ENCODE measurements around the gene CDH7.

CDH7 gene

GRCh38 chr18:65750389-65751154 lies at the start of gene CDH7:
CDH7 (plus strand) TSS chr18:65751012; CDS start chr18:65762843, 11,831 bp downstream.
- DNase-seq = no peak

- DNase-seq = no peak
These were observed 46.8 kb upstream of the CDH7 start for GRCh38 chr18:65704046-65704445.

- DNase-seq = no peak
These were observed 44.2 kb upstream of the CDH7 start for GRCh38 chr18:65706646-65707045.

- no peak for DNase-seq
These were observed 39.3 kb upstream of the CDH7 start for GRCh38 chr18:65711493-65711892.

GRCh38 chr18:65721619-65722018 lies 29.2 kb upstream of the CDH7 start:
- no peak for DNase-seq

GRCh38 chr18:65725251-65726050 lies 25.4 kb upstream of the CDH7 start:
- DNase-seq = no peak

GRCh38 chr18:65735155-65735554 lies 15.7 kb upstream of the CDH7 start:
- DNase-seq = no peak

GRCh38 chr18:65737471-65737955 lies 13.3 kb upstream of the CDH7 start:
- DNase-seq = no peak

- no peak for DNase-seq
These were observed 3.9 kb upstream of the CDH7 start for GRCh38 chr18:65746936-65747335.

GRCh38 chr18:65748321-65748720 lies 2.5 kb upstream of the CDH7 start:
- DNase-seq = no peak

- no peak for DNase-seq
These were observed 971 bp upstream of the CDH7 start for GRCh38 chr18:65749841-65750240.

GRCh38 chr18:65751155-65752085 lies 608 bp downstream of the CDH7 start:
- DNase-seq = no peak

- no peak for DNase-seq
These were observed 2.0 kb downstream of the CDH7 start for GRCh38 chr18:65752625-65753325.

GRCh38 chr18:65753520-65753919 lies 2.7 kb downstream of the CDH7 start:
- DNase-seq = no peak

GRCh38 chr18:65754121-65754520 lies 3.3 kb downstream of the CDH7 start:
- DNase-seq = no peak

GRCh38 chr18:65755616-65756015 lies 4.8 kb downstream of the CDH7 start:
- DNase-seq = no peak

GRCh38 chr18:65760457-65760856 lies 9.6 kb downstream of the CDH7 start:
- DNase-seq = no peak

- no peak for DNase-seq
These were observed 11.0 kb downstream of the CDH7 start for GRCh38 chr18:65761636-65762295.

GRCh38 chr18:65762556-65762955 lies 11.7 kb downstream of the CDH7 start:
- no peak for DNase-seq

GRCh38 chr18:65767406-65767805 lies 16.6 kb downstream of the CDH7 start:
- DNase-seq = no peak

- no peak for DNase-seq
These were observed 17.4 kb downstream of the CDH7 start for GRCh38 chr18:65768120-65768778.

Measured in amniotic stem cell (primary cell).